GM21619 (cell line): Measurements from ENCODE around the gene SPPL3.
"Not testable (repeated sequence)": the region's sequence is repeated elsewhere in the genome, so short reads cannot be mapped to it uniquely, and the experiment has no call there.

Source experiments
- ATAC-seq: cut with Tn5 transposase; IDR thresholded peaks from one replicate; pipeline ENCODE4 v1.9.1; 2021; ENCODE audit not compliant: unreplicated experiment

SPPL3 gene

GRCh38 chr12:120754792-120755191 is 149.4 kb downstream of the SPPL3 start:
- ATAC-seq = no peak

DNA sequence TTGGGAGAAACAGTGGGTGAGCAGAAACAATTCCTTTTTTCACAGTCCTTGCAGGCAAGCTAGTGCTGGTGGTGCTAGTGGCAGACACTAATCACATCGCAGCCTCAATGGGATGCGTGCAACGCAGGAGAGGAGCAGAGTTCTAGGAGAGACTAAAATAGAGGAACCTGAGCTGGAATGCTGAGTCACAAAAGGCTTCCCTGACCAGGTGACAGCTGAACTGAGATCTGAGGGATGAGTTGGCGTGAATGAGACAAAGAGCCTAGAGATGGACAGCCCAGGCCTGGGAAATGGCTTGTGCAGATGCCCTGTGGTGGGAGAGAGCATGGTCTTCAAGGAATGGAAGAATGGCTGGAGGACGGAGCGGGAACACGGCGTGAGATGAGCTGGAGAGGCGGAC is 152.8 kb downstream of the SPPL3 start:
- ATAC-seq = no peak

GRCh38 chr12:120750806-120751205 is 153.4 kb downstream of the SPPL3 start:
- no peak for ATAC-seq

DNA sequence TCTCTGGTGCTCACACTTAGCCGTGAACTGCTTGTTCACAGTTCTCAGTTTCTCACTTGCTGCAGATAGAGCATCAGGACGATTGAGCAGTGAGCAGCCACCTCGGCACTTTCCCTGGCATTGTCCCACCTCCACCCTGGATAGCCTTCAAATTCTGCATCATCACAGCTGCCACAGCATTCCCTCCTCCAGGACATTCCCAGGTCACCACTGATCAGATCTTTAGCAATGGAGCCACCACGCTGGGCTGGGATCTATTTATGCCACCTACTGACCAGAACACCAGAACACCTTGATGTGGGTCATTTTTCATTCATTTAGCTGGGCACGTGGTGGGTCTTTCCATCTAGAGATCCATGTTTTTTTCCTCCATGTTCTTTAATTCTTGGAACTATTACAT is 154.9 kb downstream of the SPPL3 start:
- no peak for ATAC-seq

- ATAC-seq = no peak
Observed at GRCh38 chr12:120748242-120748641, 155.9 kb downstream of the SPPL3 start.

DNA sequence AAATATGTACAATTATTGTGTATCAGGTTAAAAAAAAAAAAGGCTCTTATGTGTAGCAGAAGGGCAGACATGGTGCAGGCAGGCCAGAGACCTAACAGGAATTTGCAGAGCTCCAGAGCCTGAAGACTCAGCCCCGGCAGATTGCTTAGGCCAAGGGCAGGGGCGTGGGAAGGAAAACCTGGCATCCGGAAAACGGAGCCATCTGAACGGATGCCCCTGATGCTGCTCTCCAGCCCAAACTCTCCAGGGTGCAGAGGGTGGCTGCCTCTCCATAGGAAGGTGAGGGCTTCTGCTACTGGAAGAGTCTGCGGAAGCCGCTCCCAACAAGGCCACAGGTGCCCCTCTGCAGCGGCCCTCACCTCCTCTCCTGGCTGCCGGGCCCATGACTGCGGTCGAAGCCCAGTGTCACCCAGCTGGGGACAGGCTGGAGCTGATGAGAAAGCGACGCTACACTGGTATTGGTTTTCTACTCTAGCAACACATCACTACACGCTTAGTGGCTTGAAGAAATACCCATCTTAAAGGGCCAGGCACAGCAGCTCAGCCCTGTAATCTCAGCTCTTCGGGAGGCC is 159.2 kb downstream of the SPPL3 start:
- no peak for ATAC-seq

GRCh38 chr12:120741476-120742421 is 162.4 kb downstream of the SPPL3 start:
- ATAC-seq = no peak

DNA sequence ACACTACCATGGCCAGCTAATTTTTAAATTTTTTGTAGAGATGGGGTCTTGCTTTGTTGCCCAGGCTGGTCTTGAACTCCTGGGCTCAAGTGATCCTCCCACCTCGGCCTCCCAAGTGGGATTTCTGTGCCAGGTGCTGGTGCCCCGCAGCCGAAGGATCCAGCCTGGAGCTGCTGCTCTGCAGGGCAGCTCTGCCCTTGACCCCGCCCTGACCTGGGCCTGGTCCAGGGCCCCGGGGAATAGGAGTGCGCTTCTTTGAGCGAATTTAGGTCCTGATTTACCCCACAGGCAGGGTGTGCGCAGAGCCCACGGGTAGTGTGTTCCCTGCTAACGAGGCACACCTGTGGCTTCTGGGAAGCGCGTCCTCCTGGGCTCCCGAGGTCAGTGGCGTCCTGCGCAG is 163.3 kb downstream of the SPPL3 start:
- ATAC-seq = no peak

DNA sequence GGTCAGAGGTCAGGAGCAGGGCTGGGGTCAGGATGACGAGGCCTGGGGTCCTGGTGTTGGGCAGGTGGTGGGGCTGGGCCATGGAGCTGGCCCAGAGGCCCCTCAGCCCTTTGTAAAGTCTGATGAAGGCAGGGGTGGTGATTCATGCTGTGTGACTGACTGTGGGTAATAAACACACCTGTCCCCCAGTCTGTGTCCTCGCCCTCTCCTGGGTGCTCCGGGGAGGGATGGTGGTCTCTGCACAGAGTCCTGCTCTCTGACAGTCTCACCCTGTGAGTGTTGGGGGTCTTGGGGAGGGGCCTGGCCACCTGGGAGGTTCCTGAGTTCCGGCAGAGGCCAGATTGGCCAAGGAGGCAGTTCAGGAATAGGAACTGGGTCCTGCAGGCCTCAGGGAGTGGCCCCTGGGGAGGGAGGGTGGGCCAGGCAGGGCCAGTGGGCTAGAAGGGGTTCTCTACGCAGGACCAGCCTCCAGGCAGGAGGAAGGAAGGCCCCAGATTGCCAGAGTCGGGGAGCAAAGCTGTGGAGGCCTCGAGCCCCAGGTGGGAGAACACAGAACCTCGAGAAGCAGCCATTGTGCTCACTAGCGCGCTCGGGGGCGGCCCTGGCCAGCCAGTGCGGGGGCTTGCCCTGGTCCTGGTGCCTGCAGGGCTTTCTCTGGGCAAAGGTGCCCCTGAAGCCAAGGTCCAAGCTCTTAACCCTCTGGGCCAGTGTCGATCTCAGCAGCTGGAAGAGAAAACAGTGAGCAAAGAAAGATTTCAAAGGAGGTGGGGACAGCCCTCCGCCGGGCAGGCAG is 164.1 kb downstream of the SPPL3 start:
- ATAC-seq = no peak

DNA sequence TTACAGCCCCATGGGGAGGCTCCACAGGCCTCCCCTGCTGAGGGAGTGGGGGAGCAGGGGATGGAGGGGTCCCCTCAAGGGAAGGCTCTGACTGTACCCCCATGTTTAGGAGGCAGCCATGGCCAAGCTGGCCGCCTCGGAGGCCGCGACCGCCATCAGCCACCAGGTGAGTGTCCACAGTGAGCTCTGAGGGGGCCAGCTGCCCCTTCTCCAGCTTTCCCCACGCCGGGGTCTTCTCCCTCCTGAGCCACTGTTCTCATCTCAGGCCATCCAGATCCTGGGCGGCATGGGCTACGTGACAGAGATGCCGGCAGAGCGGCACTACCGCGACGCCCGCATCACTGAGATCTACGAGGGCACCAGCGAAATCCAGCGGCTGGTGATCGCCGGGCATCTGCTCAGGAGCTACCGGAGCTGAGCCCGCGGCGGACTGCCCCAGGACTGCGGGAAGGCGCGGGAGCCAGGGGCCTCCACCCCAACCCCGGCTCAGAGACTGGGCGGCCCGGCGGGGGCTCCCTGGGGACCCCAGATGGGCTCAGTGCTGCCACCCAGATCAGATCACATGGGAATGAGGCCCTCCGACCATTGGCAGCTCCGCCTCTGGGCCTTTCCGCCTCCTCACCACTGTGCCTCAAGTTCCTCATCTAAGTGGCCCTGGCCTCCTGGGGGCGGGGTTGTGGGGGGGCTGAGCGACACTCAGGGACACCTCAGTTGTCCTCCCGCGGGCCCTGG is 165.0 kb downstream of the SPPL3 start:
- no peak for ATAC-seq

GRCh38 chr12:120738252-120739030 is 165.7 kb downstream of the SPPL3 start:
- ATAC-seq = no peak

- no peak for ATAC-seq
Observed at GRCh38 chr12:120737557-120738251, 166.5 kb downstream of the SPPL3 start.

- no peak for ATAC-seq
Observed at GRCh38 chr12:120736404-120737331, 167.5 kb downstream of the SPPL3 start.

DNA sequence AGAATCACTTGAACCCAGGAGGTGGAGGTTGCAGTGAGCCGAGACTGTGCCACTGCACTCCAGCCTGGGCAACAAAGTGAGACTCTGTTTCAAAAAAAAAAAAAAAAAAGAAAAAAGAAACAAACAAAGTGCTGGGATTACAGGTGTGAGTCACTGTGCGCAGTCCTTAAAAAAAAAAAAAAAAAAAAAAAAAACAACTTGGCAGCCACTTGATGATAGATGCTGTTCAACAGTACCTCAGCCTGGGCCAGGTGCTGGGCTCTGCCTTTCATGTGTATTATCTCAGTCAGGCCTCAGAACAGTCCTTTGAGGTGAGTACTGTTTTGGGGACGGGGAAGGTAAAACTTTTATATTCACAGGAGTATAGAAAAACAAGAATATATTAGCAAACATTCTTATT is 169.0 kb downstream of the SPPL3 start:
- no peak for ATAC-seq

GRCh38 chr12:120734210-120734609 is 169.9 kb downstream of the SPPL3 start:
- no peak for ATAC-seq

- ATAC-seq = no peak
Observed at GRCh38 chr12:120733574-120733973, 170.6 kb downstream of the SPPL3 start.

DNA sequence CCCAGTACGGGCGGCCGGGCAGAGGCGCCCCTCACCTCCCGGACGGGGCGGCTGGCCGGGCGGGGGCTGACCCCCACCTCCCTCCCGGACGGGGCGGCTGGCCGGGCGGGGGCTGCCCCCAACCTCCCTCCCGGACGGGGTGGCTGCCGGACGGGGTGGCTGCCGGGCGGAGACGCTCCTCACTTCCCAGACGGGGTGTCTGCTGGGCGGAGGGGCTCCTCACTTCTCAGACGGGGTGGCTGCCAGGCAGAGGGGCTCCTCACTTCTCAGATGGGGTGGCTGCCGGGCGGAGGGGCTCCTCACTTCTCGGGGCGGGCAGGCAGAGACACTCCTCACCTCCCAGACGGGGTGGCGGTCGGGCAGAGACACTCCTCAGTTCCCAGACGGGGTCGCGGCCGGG is 172.0 kb downstream of the SPPL3 start:
- ATAC-seq = not testable (repeated sequence)

DNA sequence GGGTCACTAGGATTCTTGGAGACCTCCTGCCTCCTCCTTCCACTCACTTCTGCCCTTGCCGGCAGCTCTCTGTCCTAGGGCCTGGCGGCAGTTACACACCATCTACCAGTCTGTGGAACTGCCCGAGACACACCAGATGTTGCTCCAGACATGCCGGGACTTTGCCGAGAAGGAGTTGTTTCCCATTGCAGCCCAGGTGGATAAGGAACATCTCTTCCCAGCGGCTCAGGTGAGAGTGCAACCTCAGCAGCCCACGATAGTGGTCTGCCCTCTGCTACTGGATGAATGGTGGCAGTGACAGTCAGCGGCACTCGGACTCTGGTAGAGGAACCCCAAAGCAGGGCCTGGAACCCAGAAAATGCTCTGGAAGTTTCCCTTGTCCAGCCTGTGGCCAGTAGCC is 177.2 kb downstream of the SPPL3 start:
- no peak for ATAC-seq

DNA sequence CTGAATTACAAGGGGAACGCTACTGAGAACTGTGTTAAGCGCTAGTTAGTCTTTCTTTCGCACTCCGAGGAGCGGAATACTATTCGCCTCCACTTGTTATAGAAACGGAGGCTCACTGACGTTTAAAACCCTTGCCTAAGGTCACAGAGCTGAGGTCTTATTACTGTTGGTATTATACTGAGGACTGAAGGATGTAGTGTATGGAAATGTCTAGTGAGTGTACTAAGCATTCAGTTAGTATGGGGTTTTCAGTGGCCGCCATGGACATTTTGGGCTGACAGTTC is 177.7 kb downstream of the SPPL3 start:
- ATAC-seq = no peak
